ENCODE data around the gene SERF1A.
"Not testable (repeated sequence)": the region's sequence is repeated elsewhere in the genome, so short reads cannot be mapped to it uniquely, and the experiment has no call there.

The SERF1A gene

GRCh38 chr5:70900533-70901271, at the start of gene SERF1A:
Gene SERF1A, plus strand, starts transcription at chr5:70900669. Its CDS starts 201 bp downstream, at chr5:70900870.
- in situ Hi-C loops (cut with HindIII; ENCODE audit: low sequenced_read_pairs) = not testable (repeated sequence)

GRCh38 chr5:70866778-70867177, 33.7 kb upstream of the SERF1A start:
- in situ Hi-C loops (cut with HindIII; ENCODE audit: low sequenced_read_pairs) = not testable (repeated sequence)

- in situ Hi-C loops (cut with HindIII; ENCODE audit: low sequenced_read_pairs) = not testable (repeated sequence)
Observed at GRCh38 chr5:70870626-70871025, 29.8 kb upstream of the SERF1A start.

- in situ Hi-C loops (cut with HindIII; ENCODE audit: low sequenced_read_pairs) = not testable (repeated sequence)
Observed at GRCh38 chr5:70896076-70896475, 4.4 kb upstream of the SERF1A start.

GRCh38 chr5:70901272-70901571, 753 bp downstream of the SERF1A start:
- in situ Hi-C loops (cut with HindIII; ENCODE audit: low sequenced_read_pairs) = not testable (repeated sequence)

- in situ Hi-C loops (cut with HindIII; ENCODE audit: low sequenced_read_pairs) = not testable (repeated sequence)
Observed at GRCh38 chr5:70906624-70907023, 6.2 kb downstream of the SERF1A start.

GRCh38 chr5:70916829-70917228, 16.4 kb downstream of the SERF1A start:
- in situ Hi-C loops (cut with HindIII; ENCODE audit: low sequenced_read_pairs) = not testable (repeated sequence)

- in situ Hi-C loops (cut with HindIII; ENCODE audit: low sequenced_read_pairs) = not testable (repeated sequence)
Observed at GRCh38 chr5:70925211-70925562, 24.7 kb downstream of the SERF1A start.

- in situ Hi-C loops (cut with HindIII; ENCODE audit: low sequenced_read_pairs) = not testable (repeated sequence)
Observed at GRCh38 chr5:70931709-70932368, 31.4 kb downstream of the SERF1A start.

GRCh38 chr5:70932560-70932959, 32.1 kb downstream of the SERF1A start:
- in situ Hi-C loops (cut with HindIII; ENCODE audit: low sequenced_read_pairs) = not testable (repeated sequence)

- in situ Hi-C loops (cut with HindIII; ENCODE audit: low sequenced_read_pairs) = not testable (repeated sequence)
Observed at GRCh38 chr5:70953068-70953467, 52.6 kb downstream of the SERF1A start.

Measured in endothelial cell of hepatic sinusoid (primary cell).